SH-SY5Y (cell line): ENCODE measurements around the gene TENT5C.
A peak's percentile ranks its signal among the peaks of the same experiment; 100 is the strongest.

Experiments used
- GATA2 ChIP-seq: IDR thresholded peaks from 2 replicates; pipeline ENCODE4 v1.6.1; 2011; ENCODE audit warnings: mild to moderate bottlenecking, low read depth, low read length
- GATA3 ChIP-seq: IDR thresholded peaks from 2 replicates; pipeline ENCODE4 v1.6.1; 2011; ENCODE audit warnings: low read depth, mild to moderate bottlenecking, low read length, moderate library complexity

Gene TENT5C

DNA sequence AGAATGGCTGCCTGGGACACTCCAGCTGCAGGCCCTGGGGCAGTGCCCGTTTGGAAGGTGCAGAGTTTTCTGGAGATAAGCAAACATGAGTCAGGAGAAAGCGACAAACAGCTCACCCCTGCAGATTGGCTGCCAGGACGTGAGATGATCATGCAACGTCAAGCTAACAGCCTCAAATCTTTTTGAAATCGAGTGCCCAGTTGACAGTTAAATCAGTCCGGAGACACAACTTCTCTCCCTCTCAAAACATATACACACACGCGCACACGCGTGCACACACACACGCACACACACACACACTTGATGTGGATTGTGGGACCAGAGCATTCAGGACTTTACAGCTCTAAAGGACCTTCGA is 49.4 kb downstream of the TENT5C start:
- no peak for TF ChIP-seq GATA3
- TF ChIP-seq GATA2: 0 out of 2 replicates have a peak, but pooled peaks have one; percentile 30

DNA sequence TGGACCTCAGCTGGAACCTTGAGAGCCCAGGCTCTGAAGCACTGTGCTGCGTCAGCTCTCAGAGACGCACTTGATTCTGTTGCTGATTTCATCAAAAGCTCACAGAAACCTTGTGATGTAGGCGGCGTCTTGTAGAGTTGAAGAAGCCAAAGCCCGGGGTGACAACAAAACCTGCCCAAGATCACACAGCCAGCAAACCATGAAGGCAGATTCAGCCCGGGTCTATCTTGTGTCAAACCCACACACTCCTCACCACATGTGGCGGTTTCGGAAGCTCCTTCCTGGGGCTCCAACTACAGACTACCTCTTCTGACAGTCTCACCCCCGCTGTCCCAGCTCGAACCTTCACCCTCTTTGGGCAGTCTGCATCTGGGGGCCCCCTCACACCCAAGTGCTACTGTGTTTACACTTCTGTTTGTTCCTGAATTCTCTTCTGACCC is 50.4 kb downstream of the TENT5C start:
- TF ChIP-seq GATA2: no peak

DNA sequence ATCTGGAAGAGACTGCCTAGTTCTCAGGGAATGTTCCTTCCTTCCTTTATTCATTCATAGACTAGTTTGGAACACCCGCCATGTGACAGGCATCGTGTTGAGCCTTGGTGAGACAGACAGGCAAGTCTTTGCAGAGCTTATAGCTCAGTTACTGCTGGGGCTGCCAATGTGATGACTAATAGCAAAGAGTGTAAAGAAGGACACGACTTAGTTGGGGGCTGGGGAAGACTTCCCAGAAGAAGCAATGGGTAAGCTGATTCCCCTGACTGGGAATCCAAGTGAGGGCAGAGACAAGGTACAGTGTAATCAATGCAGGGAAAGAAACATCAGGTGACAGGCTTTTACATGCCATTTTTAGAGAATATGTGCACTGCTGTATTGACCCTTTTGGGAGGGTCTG is 51.2 kb downstream of the TENT5C start:
- TF ChIP-seq GATA3 (no peak), GATA2 (no peak)

DNA sequence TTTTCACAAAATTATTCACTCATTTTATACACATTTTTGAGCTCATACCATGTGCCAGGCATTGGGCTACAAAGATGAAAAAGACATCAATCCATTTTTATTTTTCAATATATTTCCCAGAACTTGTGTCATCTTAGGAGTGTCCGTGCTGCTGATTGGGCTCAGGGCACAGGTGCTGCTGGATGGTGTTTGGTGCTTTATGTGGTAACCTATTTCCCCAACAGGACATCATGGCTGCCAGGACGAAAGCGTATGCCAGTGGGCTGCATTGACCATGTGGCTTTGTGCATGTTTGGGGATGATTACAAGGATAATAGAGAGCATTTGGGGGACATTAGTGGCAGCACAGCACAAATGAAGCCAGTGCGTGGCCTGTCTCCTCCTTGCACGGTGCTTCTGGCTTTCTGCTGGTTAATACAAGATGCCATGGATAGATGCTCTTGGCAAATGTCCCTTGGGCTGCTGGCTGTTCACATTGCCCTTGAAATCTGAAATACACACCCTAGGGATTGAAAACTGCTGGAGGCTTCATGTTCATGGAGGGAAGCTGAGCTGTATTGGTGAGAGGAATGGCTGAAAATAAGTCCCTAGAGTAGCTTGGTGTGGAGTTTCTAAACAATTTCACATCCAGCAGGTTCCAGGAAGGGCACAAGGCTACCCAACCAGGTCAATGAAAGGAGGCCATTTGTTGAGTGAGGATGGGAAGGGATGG is 52.3 kb downstream of the TENT5C start:
- TF ChIP-seq GATA2 (no peak), GATA3 (no peak)

DNA sequence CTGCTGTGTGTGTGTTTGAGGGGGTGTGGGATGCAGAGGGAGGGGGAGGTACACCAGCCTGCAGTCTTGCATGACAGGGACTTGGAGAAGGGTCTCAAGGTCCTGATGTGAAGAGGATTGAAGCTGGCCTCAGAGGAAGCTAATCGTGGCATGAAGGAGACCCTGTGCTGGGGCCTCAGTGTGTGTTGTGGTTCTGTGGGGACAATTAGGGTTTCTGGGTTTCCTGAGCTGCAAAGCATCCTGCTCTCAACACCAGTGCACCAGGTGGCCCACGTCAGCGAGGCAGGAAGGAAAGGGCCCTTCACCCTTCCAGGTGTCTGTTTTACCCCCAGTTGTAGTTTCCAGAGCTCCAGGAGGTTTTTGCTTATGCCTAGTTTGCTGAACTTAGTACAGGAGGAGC is 52.8 kb downstream of the TENT5C start:
- TF ChIP-seq GATA3 (no peak), GATA2 (no peak)

DNA sequence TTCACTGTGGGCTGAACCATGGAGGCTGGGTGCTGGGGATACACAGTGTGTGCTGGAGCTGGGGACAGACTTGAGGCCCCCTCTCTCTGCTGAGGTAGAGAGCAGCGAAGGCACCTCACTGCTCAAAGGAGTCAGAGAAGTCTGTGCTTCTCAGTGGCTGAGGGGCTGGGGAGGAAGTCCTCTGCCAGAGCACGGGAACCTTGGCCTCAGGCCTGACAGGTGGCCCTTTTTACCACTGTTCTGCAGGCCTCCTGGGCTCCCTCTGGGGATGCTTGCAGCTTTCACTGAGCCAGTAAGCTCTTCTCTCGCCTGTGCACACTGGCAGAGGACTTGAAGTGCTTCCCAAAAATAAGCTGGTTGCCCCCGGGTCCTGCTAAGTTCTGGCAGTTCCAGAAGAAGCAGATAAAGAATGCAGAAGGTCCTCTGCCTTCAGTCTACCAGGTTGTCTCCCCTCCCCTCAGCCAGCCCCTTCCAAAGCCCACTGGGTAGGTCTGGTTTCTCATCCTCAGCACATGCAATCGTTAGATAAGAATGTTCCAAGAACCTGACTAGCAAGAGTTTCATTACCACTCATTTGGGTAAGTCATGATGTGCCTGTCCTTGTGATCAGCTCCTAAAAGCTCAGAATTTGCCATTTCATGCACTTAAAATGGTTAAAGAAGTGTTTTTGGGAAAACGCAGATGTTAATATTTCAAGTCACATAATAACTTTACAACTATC is 53.9 kb downstream of the TENT5C start:
- no peak for TF ChIP-seq GATA2
- TF ChIP-seq GATA3: no peak

DNA sequence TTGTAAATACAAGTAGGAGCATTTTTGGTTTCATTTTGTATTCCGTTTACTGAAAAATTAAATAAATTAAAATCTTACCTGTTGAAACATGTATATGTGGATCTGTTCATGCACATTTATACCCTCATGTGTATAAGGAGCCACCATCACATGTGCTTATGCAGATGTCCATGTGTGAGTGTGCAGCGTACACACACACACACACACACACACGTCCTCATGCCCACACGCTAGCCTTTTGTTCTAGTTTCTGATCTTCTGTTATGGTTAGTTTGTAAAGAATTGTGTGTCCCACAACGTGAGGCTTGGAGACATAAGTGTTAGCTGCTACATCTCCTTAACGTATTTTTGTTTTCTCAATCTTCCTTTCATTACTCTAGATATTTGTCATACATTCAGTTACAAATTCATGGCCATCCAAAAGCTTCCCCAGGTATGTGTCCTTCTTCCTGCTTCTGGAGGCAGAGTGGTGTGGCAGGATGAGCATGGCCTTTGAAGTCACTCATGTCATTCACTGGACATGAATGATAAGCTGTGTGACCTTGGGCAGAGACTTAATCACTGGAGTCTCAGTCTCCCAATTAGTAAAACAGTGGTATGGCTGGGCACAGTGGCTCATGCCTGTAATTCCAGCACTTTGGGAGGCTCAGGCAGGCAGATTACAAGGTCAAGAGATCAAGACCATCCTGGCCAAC is 54.6 kb downstream of the TENT5C start:
- TF ChIP-seq GATA3 (no peak), GATA2 (no peak)

DNA sequence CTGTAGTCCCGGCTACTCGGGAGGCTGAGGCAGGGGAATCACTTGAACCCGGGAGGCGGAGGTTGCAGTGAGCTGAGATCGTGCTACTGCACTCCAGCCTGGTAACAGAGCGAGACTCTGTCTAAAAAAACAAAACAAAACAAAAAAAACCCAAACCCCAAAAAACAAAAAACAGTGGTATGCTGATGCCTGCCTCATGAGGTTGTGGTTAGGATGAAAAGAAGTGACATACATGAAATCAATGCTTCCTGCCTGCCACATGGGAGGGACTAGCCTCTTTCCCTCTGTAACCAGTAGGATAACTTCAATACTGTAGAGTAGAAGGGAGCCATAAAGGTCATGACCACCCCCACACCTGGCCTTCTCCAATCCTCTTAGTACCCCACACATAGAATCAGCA is 55.2 kb downstream of the TENT5C start:
- TF ChIP-seq GATA2: no peak
- no peak for TF ChIP-seq GATA3

DNA sequence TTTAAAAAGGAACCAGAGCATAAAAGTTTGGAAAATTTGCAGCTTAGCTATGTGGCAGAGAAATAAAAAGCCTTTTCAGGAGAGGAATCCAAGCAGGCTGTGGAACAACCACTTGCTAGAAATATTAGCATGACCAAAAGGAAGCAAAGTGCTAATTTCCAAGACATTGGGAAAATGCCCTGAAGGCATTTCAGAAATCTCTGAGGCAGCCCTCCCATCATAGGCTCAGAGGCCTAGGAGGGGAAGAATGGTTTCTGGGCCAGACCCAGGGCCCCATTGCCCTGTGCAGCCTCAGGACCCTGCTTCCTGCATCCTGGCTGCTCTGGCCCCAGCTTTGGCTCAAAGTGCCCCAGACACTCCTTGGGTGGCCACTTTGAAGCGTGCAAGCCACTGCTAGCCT is 56.8 kb downstream of the TENT5C start:
- TF ChIP-seq GATA3: no peak

DNA sequence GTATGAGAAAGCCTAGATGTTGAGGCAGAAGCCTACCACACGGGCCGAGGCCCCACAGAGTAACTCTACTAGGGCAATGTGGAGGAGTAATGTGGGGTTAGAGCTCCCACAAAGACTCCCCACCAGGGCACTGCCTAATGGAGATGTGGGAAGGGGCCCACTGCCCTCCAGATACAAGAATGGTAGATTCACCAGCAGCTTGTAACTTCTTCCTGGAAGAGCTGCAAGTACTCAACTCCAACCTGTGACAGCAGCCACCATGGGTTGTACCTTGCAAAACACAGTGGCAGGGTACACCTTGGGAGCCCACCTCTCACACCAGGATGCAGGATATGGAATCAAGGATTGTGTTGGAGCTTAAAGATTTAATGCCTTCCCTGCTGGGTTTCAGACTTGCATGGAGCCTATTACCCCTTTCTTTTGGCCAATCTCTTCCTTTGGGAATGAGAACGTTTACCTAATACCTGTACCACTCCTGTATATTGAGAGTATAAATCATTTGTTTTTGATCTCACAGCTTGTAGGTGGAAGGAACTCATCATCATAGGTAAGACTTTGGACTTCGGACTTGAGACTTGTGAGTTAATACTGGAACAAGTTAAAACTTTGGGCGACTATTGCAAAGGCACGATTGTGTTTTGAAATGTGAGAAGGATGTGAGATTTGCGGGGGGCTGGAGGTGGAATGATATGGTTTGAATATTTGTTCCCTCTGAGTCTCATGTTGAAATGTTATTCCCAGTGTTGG is 57.5 kb downstream of the TENT5C start:
- no peak for TF ChIP-seq GATA3
- no peak for TF ChIP-seq GATA2

DNA sequence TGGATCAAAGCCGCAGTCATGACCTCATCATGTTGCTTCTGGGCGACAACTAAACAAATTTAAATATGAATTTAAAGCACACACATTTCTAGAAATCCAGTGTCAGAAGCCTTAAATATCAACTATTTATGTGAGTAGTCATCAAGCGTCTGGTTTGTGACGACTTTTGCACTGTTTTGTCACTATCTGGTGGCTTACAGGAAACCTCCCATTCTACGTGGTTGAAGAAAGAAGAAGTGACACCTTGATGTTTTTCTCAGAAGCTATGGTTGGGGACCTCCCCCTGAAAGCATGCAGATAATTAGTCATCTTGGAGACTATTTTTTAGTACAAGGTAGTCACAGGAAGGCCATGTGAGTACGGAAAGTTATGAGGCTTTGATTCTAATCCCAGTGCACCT is 58.5 kb downstream of the TENT5C start:
- TF ChIP-seq GATA2: no peak
- TF ChIP-seq GATA3: no peak

DNA sequence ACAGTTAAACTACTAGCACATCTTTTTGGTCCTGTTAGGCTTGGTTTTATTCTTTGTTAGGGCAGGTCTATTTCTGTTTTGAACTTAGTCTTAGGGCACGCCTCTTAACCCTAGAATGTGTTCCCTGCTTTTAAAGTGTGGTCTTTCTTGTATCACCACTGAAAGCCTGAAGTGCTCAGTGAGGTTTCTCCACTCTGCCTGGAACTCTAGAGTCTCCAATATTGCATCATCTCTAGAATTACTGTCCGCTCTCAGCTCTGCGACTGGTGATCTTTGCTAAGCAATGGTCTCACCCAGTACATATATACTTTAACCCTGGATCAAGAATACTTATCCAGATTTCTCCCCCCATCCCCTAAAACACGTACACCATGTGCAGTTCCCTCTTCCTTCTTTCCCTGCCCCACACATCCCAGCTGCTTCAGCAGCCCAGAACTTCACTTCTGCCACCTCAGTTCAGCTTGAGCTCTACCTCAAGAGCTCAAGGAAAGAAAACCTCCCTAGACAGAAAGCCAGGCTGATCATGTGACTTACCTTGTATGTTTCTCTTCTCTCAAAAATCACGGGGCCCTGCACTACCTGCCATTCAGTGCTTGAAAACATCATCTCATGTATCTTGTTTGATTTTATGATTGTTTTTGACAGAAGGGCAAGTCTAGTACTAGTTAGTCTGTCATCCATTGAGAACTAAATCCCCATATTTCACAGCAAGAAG is 59.9 kb downstream of the TENT5C start:
- TF ChIP-seq GATA2: no peak

DNA sequence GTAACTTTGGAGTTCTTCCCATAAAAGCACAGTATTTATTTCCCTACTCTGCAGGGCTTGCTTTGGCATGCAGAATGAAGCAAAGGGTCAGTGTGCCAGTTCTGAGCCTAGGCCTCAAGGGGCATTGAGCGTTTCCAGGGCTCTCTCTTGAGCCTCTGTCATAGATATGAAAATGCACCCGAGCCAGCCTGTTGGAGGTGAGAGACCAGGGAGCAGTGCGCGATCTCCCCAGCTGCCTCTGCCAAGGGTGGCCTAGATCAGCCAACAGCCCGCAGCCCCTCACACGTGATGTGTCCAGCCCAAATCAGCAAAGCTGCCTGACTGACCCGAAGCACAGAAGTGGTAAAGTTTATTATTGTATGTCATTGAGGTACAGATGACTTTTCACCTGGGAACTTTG is 63.7 kb downstream of the TENT5C start:
- TF ChIP-seq GATA3 (no peak), GATA2 (no peak)

DNA sequence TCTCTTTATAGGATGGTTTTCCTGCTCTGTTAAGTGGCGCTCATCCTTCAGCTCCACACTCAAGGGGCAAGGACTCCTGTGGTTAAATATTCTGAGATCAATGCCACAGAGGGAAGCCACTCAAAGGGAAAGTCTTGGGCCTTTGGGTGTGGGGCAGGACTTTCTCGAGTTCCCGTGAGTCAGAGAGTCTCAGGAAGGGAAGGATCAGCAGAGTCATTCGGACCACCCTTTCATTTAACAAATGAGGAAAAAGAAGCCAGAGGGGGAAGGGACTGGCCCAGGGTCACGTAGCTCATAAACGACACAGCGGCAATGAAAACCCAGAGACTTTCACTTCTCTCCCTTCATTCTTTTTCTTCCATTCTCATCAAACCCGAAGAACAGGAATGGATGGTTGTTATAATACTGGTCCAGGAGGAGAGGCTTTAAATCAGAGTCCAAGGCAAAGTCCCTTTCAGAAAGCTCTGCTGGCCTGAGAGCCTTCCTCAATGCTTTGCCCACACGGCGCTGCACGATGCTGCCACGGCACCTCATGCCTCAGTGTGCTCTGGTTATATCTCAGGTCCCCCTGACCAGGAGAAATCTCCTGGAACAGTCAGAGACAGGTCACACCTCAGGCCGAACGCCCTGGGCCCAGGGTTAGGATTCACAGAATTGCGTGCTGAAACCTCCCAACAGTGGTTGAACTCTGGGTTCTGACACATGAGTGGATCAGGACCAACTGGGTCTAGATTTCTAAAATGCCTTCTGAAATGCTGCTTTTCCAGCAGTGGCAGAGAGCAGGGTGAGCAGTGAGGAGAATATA is 65.3 kb downstream of the TENT5C start:
- TF ChIP-seq GATA3 (no peak), GATA2 (no peak)
